CD4-positive, alpha-beta T cell treated with Interleukin-15 for 1 hour (primary cell): ENCODE measurements around the gene CXorf58.
A peak's percentile ranks its signal among the peaks of the same experiment; 100 is the strongest.

ENCODE experiments used
- DNase-seq: peaks from one replicate; pipeline ENCODE4 v3.0.0-alpha.2; 2020

CXorf58 gene

GRCh38 chrX:23901805-23902204 is 6.0 kb upstream of the CXorf58 start:
- peak; percentile 41 for DNase-seq

GRCh38 chrX:23902419-23902818 is 5.4 kb upstream of the CXorf58 start:
- no peak for DNase-seq

- no peak for DNase-seq
Observed at GRCh38 chrX:23904096-23904495, 3.7 kb upstream of the CXorf58 start.

- DNase-seq: no peak
Observed at GRCh38 chrX:23907111-23907497, 702 bp upstream of the CXorf58 start.

- no peak for DNase-seq
Observed at GRCh38 chrX:23908219-23909004, 606 bp downstream of the CXorf58 start.

GRCh38 chrX:23911126-23911835 is 3.5 kb downstream of the CXorf58 start:
- DNase-seq: no peak

GRCh38 chrX:23919148-23919547 is 11.3 kb downstream of the CXorf58 start:
- DNase-seq: no peak

- no peak for DNase-seq
Observed at GRCh38 chrX:23919706-23920320, 12.0 kb downstream of the CXorf58 start.

- no peak for DNase-seq
Observed at GRCh38 chrX:23926015-23926414, 18.2 kb downstream of the CXorf58 start.

GRCh38 chrX:23930894-23931604 is 23.2 kb downstream of the CXorf58 start:
- DNase-seq: no peak

GRCh38 chrX:23932046-23932445 is 24.2 kb downstream of the CXorf58 start:
- DNase-seq: no peak

GRCh38 chrX:23935106-23935505 is 27.3 kb downstream of the CXorf58 start:
- DNase-seq: no peak

- no peak for DNase-seq
Observed at GRCh38 chrX:23936180-23936579, 28.4 kb downstream of the CXorf58 start.

GRCh38 chrX:23937100-23937499 is 29.3 kb downstream of the CXorf58 start:
- no peak for DNase-seq

GRCh38 chrX:23938690-23939089 is 30.9 kb downstream of the CXorf58 start:
- DNase-seq: no peak

- no peak for DNase-seq
Observed at GRCh38 chrX:23939203-23939602, 31.4 kb downstream of the CXorf58 start.

- no peak for DNase-seq
Observed at GRCh38 chrX:23944234-23944633, 36.4 kb downstream of the CXorf58 start.

- no peak for DNase-seq
Observed at GRCh38 chrX:23945206-23945605, 37.4 kb downstream of the CXorf58 start.

GRCh38 chrX:23952391-23952790 is 44.6 kb downstream of the CXorf58 start:
- no peak for DNase-seq

- peak; percentile 52 for DNase-seq
Observed at GRCh38 chrX:23952984-23953907, 45.4 kb downstream of the CXorf58 start.

GRCh38 chrX:23953908-23954269 is 46.1 kb downstream of the CXorf58 start:
- no peak for DNase-seq

- no peak for DNase-seq
Observed at GRCh38 chrX:23954396-23954795, 46.6 kb downstream of the CXorf58 start.
